ENCODE results near the gene CDC45. TPM values are rescaled to one million over a fixed set of nuclear protein-coding genes. Genes with fewer than 3 reads are reported as not detected.

CDC45 gene
- total RNA-seq, 1 donor from 2014 or later = 3.7 TPM

DNA sequence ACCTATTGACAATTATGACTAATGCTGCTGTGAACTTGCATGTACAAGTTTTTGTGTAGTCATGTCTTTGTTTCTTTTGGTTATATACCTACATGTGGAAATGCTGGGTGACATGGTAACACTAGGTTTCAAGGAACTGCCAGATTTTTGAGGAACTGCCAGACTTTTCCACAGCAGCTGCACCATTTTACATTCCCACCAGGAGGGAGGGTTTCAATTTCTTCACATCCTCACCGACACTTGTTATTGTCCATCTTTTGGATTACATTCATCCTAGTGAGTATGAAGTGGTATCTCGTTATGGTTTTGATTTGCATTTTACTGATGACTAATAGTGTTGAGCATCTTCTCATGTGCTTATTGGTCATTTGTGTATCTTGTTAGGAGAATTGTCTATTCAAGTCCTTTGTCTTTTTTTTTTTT is 31.2 kb downstream of the CDC45 start:
- TF ChIP-seq, protein P1, sequence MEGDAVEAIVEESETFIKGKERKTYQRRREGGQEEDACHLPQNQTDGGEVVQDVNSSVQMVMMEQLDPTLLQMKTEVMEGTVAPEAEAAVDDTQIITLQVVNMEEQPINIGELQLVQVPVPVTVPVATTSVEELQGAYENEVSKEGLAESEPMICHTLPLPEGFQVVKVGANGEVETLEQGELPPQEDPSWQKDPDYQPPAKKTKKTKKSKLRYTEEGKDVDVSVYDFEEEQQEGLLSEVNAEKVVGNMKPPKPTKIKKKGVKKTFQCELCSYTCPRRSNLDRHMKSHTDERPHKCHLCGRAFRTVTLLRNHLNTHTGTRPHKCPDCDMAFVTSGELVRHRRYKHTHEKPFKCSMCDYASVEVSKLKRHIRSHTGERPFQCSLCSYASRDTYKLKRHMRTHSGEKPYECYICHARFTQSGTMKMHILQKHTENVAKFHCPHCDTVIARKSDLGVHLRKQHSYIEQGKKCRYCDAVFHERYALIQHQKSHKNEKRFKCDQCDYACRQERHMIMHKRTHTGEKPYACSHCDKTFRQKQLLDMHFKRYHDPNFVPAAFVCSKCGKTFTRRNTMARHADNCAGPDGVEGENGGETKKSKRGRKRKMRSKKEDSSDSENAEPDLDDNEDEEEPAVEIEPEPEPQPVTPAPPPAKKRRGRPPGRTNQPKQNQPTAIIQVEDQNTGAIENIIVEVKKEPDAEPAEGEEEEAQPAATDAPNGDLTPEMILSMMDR (IDR thresholded peaks at IDR 0.05) = no peak
- no peak overlapping the region for H3K4me3 Mint-ChIP-seq (ENCODE audit: unreplicated experiment)
- H3K4me1 Mint-ChIP-seq (ENCODE audit: unreplicated experiment) = no peaks in the 10 kb centered on the region
- H3K27ac Mint-ChIP-seq (ENCODE audit: unreplicated experiment) = no peak overlapping the region
- no peak for DNase-seq (ENCODE audit: extremely low spot score, unreplicated experiment)
- peaks cover 9% of the 10 kb centered on the region for H3K9me3 Mint-ChIP-seq (ENCODE audit: unreplicated experiment)
- peaks cover 14% of the 10 kb centered on the region for H3K36me3 Mint-ChIP-seq (ENCODE audit: unreplicated experiment)
- H3K27me3 Mint-ChIP-seq (ENCODE audit: unreplicated experiment) = no peaks in the 10 kb centered on the region

DNA sequence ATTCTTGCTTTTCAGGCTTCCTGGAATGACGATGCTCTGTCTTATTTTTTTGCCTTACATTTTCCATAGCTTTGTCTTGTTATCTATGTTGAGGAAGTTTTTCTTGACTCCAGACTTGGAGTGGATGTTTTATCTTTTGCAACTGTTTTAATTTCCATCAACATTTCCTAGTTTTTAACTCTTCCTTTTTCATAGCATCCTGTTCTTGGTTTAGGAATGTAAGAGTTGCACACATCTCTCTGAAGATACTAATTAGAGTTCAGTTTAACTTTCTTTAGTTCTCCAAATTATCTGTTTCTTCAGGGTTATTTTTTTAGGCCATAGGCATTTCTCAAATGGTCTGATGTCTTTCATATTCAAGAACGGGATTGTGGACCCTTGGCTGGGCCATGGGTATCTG is 34.1 kb downstream of the CDC45 start:
- TF ChIP-seq, protein P1 (IDR thresholded peaks at IDR 0.05) = no peak
- no peak overlapping the region for H3K27ac Mint-ChIP-seq (ENCODE audit: unreplicated experiment)
- H3K9me3 Mint-ChIP-seq (ENCODE audit: unreplicated experiment) = peaks cover 9% of the 10 kb centered on the region
- H3K36me3 Mint-ChIP-seq (ENCODE audit: unreplicated experiment) = peaks cover 14% of the 10 kb centered on the region
- H3K27me3 Mint-ChIP-seq (ENCODE audit: unreplicated experiment) = no peaks in the 10 kb centered on the region
- H3K4me1 Mint-ChIP-seq (ENCODE audit: unreplicated experiment) = no peaks in the 10 kb centered on the region
- no peak for DNase-seq (ENCODE audit: extremely low spot score, unreplicated experiment)
- H3K4me3 Mint-ChIP-seq (ENCODE audit: unreplicated experiment) = no peak overlapping the region

DNA sequence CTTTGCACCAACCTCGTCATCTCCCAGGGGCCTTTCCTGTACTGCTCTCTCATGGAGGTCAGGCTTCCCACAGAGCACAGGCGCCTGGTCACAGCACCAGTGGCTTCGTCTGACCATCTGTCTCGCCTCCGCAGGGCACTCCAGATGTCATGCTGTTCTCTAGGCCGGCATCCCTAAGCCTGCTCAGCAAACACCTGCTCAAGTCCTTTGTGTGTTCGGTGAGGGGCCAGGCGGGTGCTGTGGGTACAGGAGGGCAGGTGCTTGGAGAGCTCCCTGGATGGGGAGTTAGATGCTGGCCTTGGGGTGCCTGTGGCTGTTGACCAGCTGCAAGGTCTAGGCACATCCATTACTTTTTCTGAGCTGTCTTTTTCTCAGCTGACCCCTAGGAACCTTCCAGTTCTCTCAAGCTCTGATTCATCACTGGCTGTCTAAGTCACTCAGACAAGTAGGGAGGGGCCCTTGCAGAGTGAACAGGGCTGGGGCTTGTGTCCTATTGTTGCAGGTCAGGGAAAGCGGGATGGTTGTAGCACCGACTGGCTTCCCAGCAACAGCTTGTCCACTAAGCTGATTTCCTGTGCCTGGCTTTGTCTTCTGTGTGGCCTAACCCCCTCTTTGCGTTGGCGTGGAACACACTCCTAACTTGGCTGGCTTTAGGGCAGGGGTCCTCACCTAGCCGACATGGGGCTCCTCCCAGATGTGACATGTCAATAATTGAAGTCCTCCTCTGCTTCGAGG is 35.3 kb downstream of the CDC45 start:
- TF ChIP-seq, protein P1 (IDR thresholded peaks at IDR 0.05) = no peak
- Mint-ChIP-seq H3K27me3 (ENCODE audit: unreplicated experiment) (no peaks in the 10 kb centered on the region), H3K4me3 (ENCODE audit: unreplicated experiment) (no peak overlapping the region), H3K36me3 (ENCODE audit: unreplicated experiment) (peaks cover 14% of the 10 kb centered on the region), H3K27ac (ENCODE audit: unreplicated experiment) (no peak overlapping the region), H3K9me3 (ENCODE audit: unreplicated experiment) (peaks cover 9% of the 10 kb centered on the region), H3K4me1 (ENCODE audit: unreplicated experiment) (no peaks in the 10 kb centered on the region)
- no peak for DNase-seq (ENCODE audit: extremely low spot score, unreplicated experiment)

DNA sequence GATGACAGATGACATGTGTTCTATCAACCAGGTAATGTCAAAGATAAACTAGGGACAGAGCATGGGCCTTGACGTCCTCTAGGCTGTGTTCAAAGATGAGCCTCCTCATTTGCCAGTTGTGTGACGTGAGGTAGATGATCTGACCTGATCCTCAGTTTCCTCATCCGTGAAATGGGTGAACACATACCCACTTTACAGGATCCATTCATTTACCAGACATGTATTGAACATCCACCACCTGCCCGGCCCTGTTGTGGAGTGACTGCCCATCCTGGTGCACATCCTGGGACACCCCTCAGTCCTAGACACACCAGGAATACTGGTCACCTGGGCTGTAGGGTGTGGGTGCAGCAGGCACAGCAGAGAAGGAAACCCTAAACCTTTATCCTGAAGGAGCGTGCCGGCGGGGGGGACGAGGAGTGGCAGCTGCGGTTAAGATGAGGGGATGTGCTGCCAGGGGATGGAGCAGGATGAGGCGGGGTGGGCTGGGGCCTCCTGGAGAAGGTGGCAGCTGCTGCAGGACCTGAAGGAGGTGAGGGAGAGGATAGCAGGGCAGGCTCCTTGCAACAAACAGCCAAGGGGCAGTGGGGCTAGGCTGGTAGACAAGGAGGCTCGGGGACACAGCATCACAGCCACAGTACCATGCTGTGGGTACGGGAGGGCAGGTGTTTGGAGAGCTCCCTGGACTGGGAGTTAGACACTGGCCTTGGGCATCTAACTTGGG is 36.1 kb downstream of the CDC45 start:
- Mint-ChIP-seq H3K36me3 (ENCODE audit: unreplicated experiment) (peaks cover 14% of the 10 kb centered on the region), H3K9me3 (ENCODE audit: unreplicated experiment) (peaks cover 9% of the 10 kb centered on the region), H3K4me3 (ENCODE audit: unreplicated experiment) (no peak overlapping the region), H3K4me1 (ENCODE audit: unreplicated experiment) (no peaks in the 10 kb centered on the region), H3K27ac (ENCODE audit: unreplicated experiment) (no peak overlapping the region), H3K27me3 (ENCODE audit: unreplicated experiment) (no peaks in the 10 kb centered on the region)
- DNase-seq (ENCODE audit: extremely low spot score, unreplicated experiment) = no peak
- TF ChIP-seq, protein P1 (IDR thresholded peaks at IDR 0.05) = no peak

Measured in osteocyte (in vitro differentiated cells).